ENCODE measurements around the gene TTLL11. TPM values are rescaled to one million over a fixed set of nuclear protein-coding genes. Genes with fewer than 3 reads are reported as not detected.

Gene TTLL11
- total RNA-seq, 6 experiments from 2014 or later, result 6.9 to 10.2 (median 8.3) TPM

GRCh38 chr9:121929893-121930875 lies 162.9 kb downstream of the TTLL11 start:
- H3K4me1 Mint-ChIP-seq (ENCODE audit: low read depth), result peaks cover 33% of the 10 kb centered on the region
- peak overlapping the region; percentile 27; the same call in 1 of the 2 replicates for H3K27ac Mint-ChIP-seq
- no peak overlapping the region for H3K4me3 Mint-ChIP-seq
- H3K36me3 Mint-ChIP-seq (ENCODE audit: low read depth), result peaks cover 13% of the 10 kb centered on the region
- H3K27me3 Mint-ChIP-seq (ENCODE audit: insufficient read depth), result peaks cover 3% of the 10 kb centered on the region
- TF ChIP-seq CTCF (IDR thresholded peaks at IDR 0.05), result peak; percentile 40
- H3K9me3 Mint-ChIP-seq, result no peaks in the 10 kb centered on the region
- DNase-seq, result no peak

- Mint-ChIP-seq H3K27ac (no peak overlapping the region), H3K27me3 (ENCODE audit: insufficient read depth) (peaks cover 3% of the 10 kb centered on the region), H3K36me3 (ENCODE audit: low read depth) (peaks cover 4% of the 10 kb centered on the region), H3K9me3 (no peaks in the 10 kb centered on the region), H3K4me3 (no peak overlapping the region), H3K4me1 (ENCODE audit: low read depth) (peaks cover 24% of the 10 kb centered on the region)
- DNase-seq, result no peak
- no peak for TF ChIP-seq CTCF (IDR thresholded peaks at IDR 0.05)
Observed at GRCh38 chr9:121927636-121928035, 165.5 kb downstream of the TTLL11 start.

GRCh38 chr9:121927081-121927480 lies 166.0 kb downstream of the TTLL11 start:
- Mint-ChIP-seq H3K4me3 (no peak overlapping the region), H3K36me3 (ENCODE audit: low read depth) (peaks cover 4% of the 10 kb centered on the region; the same call in 1 of the 2 replicates), H3K27me3 (ENCODE audit: insufficient read depth) (peaks cover 3% of the 10 kb centered on the region), H3K27ac (no peak overlapping the region), H3K9me3 (no peaks in the 10 kb centered on the region), H3K4me1 (ENCODE audit: low read depth) (peaks cover 26% of the 10 kb centered on the region)
- DNase-seq, result no peak
- no peak for TF ChIP-seq CTCF (IDR thresholded peaks at IDR 0.05)

- H3K9me3 Mint-ChIP-seq, result no peaks in the 10 kb centered on the region
- H3K27ac Mint-ChIP-seq, result no peak overlapping the region
- H3K4me1 Mint-ChIP-seq (ENCODE audit: low read depth), result peaks cover 28% of the 10 kb centered on the region
- H3K4me3 Mint-ChIP-seq, result no peak overlapping the region
- peaks cover 4% of the 10 kb centered on the region; the same call in 1 of the 2 replicates for H3K36me3 Mint-ChIP-seq (ENCODE audit: low read depth)
- H3K27me3 Mint-ChIP-seq (ENCODE audit: insufficient read depth), result peaks cover 3% of the 10 kb centered on the region
- DNase-seq, result no peak
- no peak for TF ChIP-seq CTCF (IDR thresholded peaks at IDR 0.05)
Observed at GRCh38 chr9:121926351-121926801, 166.7 kb downstream of the TTLL11 start.

- peaks cover 30% of the 10 kb centered on the region for H3K4me1 Mint-ChIP-seq (ENCODE audit: low read depth)
- H3K27me3 Mint-ChIP-seq (ENCODE audit: insufficient read depth), result peaks cover 3% of the 10 kb centered on the region
- no peak overlapping the region for H3K27ac Mint-ChIP-seq
- TF ChIP-seq CTCF (IDR thresholded peaks at IDR 0.05), result no peak
- no peak overlapping the region for H3K4me3 Mint-ChIP-seq
- no peak for DNase-seq
- H3K9me3 Mint-ChIP-seq, result no peaks in the 10 kb centered on the region
- H3K36me3 Mint-ChIP-seq (ENCODE audit: low read depth), result peaks cover 4% of the 10 kb centered on the region; the same call in 1 of the 2 replicates
Observed at GRCh38 chr9:121925935-121926334, 167.2 kb downstream of the TTLL11 start.
